GM12878 (cell line): ENCODE measurements around the gene PNMT. TPM values are rescaled to one million over a fixed set of nuclear protein-coding genes. Genes with fewer than 3 reads are reported as not detected.
A peak's percentile ranks its signal among the peaks of the same experiment; 100 is the strongest.

Experiments used
- ATAC-seq: fragments of 200-7000 bp; cut with Tn5 transposase; 3 replicates; pipeline ENCODE4 v1.9.1; 2020; ENCODE audit warnings: mild to moderate bottlenecking, moderate library complexity
- BruUV-seq: library from RNA; stranded (reverse); fragments of 400-500 nt; replicated peaks from 2 replicates; lab custom pipeline; 2021; lab: Mats Ljungman, UMichigan
- CTCF ChIA-PET: fragments of 300-600 bp; sonication (Branson Sonifier 250); formaldehyde crosslinking; extraction: SDS; loops from one replicate; lab custom pipeline; 2021; ENCODE audit warnings: inconsistent platforms; lab: Yijun Ruan, JAX
- POLR2A ChIA-PET: fragments of 350-600 bp; formaldehyde crosslinking; extraction: SDS; loops from one replicate; lab custom pipeline; 2021; ENCODE audit warnings: inconsistent platforms; lab: Charles Lee
- RAD21 ChIA-PET: fragments of 300-600 bp; sonication (Branson Sonifier 250); formaldehyde crosslinking; loops from one replicate; lab custom pipeline; 2023; ENCODE audit warnings: antibody characterized with exemption; ENCODE audit not compliant: unreplicated experiment; lab: Charles Lee
- SMC1A ChIA-PET: fragments of 300-600 bp; sonication (Branson Sonifier 250); formaldehyde crosslinking; loops from one replicate; lab custom pipeline; 2023; ENCODE audit not compliant: unreplicated experiment, uncharacterized antibody; lab: Charles Lee
- DNase-seq: peaks from one replicate; pipeline ENCODE4 v3.0.0-alpha.2; 2011; ENCODE audit warnings: low read depth, low spot score
- FAIRE-seq: peaks from 3 replicates; lab custom pipeline; 2011; peaks lifted over from hg19 to GRCh38; lab: Jason Lieb, UNC
- H2AFZ ChIP-seq: 2 replicates; pipeline ENCODE4 v1.6.0; 2011; ENCODE audit warnings: low read depth, low read length, control low read depth; ENCODE audit not compliant: control insufficient read depth
- H3K27ac ChIP-seq: 2 replicates; pipeline ENCODE4 v1.5.1; 2011; ENCODE audit warnings: control low read depth; ENCODE audit not compliant: control insufficient read depth, insufficient read depth
- H3K27me3 ChIP-seq, 2 experiments: replicated peaks in 1 of 2; 2 replicates each; pipeline versions ENCODE4 v1.6.0 to v1.6.1; 2011; ENCODE audit warnings: low read length in 1 of 2; ENCODE audit not compliant: control insufficient read depth in 2 of 2, insufficient read depth in 2 of 2
- H3K36me3 ChIP-seq, 2 experiments: 2 replicates each; pipeline ENCODE4 v1.5.1; 2011; ENCODE audit warnings: low read length in 1 of 2; ENCODE audit not compliant: control insufficient read depth in 2 of 2, insufficient read depth in 2 of 2
- H3K4me1 ChIP-seq: 2 replicates; pipeline ENCODE4 v1.6.1; 2011; ENCODE audit warnings: mild to moderate bottlenecking, low read length, moderate library complexity, mixed read lengths; ENCODE audit not compliant: control insufficient read depth, insufficient read depth
- H3K4me2 ChIP-seq: 2 replicates; pipeline ENCODE4 v1.6.0; 2011; ENCODE audit warnings: control low read depth; ENCODE audit not compliant: control insufficient read depth, insufficient read depth
- H3K4me3 ChIP-seq: fragments of 200-600 bp; sonication (generic); 2 replicates; pipeline ENCODE4 v1.5.1; 2016
- H3K79me2 ChIP-seq: 2 replicates; pipeline ENCODE4 v1.6.0; 2011; ENCODE audit warnings: low read length; ENCODE audit not compliant: control insufficient read depth, insufficient read depth
- H3K9ac ChIP-seq: 2 replicates; pipeline ENCODE4 v1.8.0; 2011; ENCODE audit warnings: low read length, control low read depth, mixed read lengths; ENCODE audit not compliant: control insufficient read depth, insufficient read depth
- H3K9me3 ChIP-seq: replicated peaks from 3 replicates; pipeline ENCODE4 v1.5.1; 2011; ENCODE audit warnings: mild to moderate bottlenecking, low read length; ENCODE audit not compliant: control insufficient read depth, insufficient read depth
- H4K20me1 ChIP-seq: 2 replicates; pipeline ENCODE4 v1.6.0; 2011; ENCODE audit not compliant: control insufficient read depth, insufficient read depth
- ASH2L ChIP-seq: fragments of 300-600, 200-600 bp; sonication (generic); IDR thresholded peaks from 2 replicates; pipeline ENCODE4 v1.6.1; 2017; ENCODE audit warnings: low read depth, mild to moderate bottlenecking, borderline replicate concordance
- IRF4 ChIP-seq: IDR thresholded peaks from 2 replicates; pipeline ENCODE4 v1.6.1; 2011; ENCODE audit warnings: low read depth, low read length
- RAD21 ChIP-seq: IDR thresholded peaks from 2 replicates; pipeline ENCODE4 v1.6.1; 2011; ENCODE audit warnings: mild to moderate bottlenecking, low read depth, low read length, moderate library complexity; ENCODE audit not compliant: insufficient read depth
- SMAD1 ChIP-seq: fragments of 450-650 bp; IDR thresholded peaks from 2 replicates; pipeline ENCODE4 v1.6.1; 2018; ENCODE audit warnings: mild to moderate bottlenecking, low read depth; ENCODE audit not compliant: partially characterized antibody
- SMC3 ChIP-seq: IDR thresholded peaks from 2 replicates; pipeline ENCODE4 v1.6.1; 2011; ENCODE audit warnings: low read length, improper control_type of control experiment, borderline replicate concordance
- YY1 ChIP-seq: IDR thresholded peaks from 2 replicates; pipeline ENCODE4 v1.6.1; 2011; ENCODE audit warnings: low read depth, mild to moderate bottlenecking, low read length
- ZBED1 ChIP-seq: IDR thresholded peaks from 2 replicates; pipeline ENCODE4 v1.6.1; 2016; ENCODE audit warnings: borderline replicate concordance
- ZNF24 ChIP-seq: fragments of 450-650 bp; IDR thresholded peaks from 2 replicates; pipeline ENCODE4 v1.6.1; 2017; ENCODE audit warnings: antibody characterized with exemption, mild to moderate bottlenecking
- WGBS: methylation state at CpG from one replicate; pipeline ENCODE4 v1.1.6; 2016; ENCODE audit warnings: low lambda C conversion rate; ENCODE audit not compliant: insufficient replicate concordance, insufficient coverage; ENCODE audit errors: missing lambda C conversion rate; 5-methylcytosine and 5-hydroxymethylcytosine counted together
- in situ Hi-C: fragments of 300-500 bp; cut with MboI; formaldehyde crosslinking; loops from 9 replicates; pipeline ENCODE4 v1.14.3; 2018; ENCODE audit warnings: mixed read lengths
- intact Hi-C: fragments of 100-400 bp; cut with micrococcal nuclease; formaldehyde crosslinking; loops from one replicate; pipeline ENCODE4 v1.14.2; 2022; ENCODE audit not compliant: unreplicated experiment
- polyA plus RNA-seq, 11 experiments: library from polyadenylated mRNA; depleted of rRNA in 4 of 11; unstranded in 6 of 11; stranded (reverse) in 5 of 11; fragments of >200 nt; fragmentation: Nextera tagmentation in 4 of 11; fragmentation: Illumina TruSeq in 1 of 11; extraction: Ambion mirVana in 4 of 11; extraction: Trizol in 1 of 11; gene quantifications; 1 replicate in 1 of 11; 2 replicates in 10 of 11; pipeline versions ENCODE4 v1.2.1 to v1.2.3, GENCODE V29; 2011 to 2016; ENCODE audit warnings: inconsistent platforms in 2 of 11, missing spikeins in 2 of 11, low read depth in 1 of 11
- total RNA-seq, 4 experiments: library from RNA; depleted of rRNA in 3 of 4; stranded (reverse); fragments of >200 nt in 3 of 4; fragmentation: Illumina TruSeq in 1 of 4; extraction: Trizol in 1 of 4; gene quantifications; 2 replicates each; pipeline versions ENCODE4 v1.2.1 to v1.2.3, GENCODE V29; 2013 to 2021
- TF ChIP-seq, protein P1 (sequence below), 3 experiments: IDR thresholded peaks in 2 of 3; conservative IDR thresholded peaks in 1 of 3; 2 replicates each; pipeline ENCODE4 v1.5.1; 2011; ENCODE audit warnings: low read depth in 3 of 3, low read length in 3 of 3, mild to moderate bottlenecking in 3 of 3, control low read depth in 2 of 3, moderate library complexity in 2 of 3, inconsistent platforms in 1 of 3, mixed read lengths in 1 of 3; ENCODE audit not compliant: control insufficient read depth in 2 of 3, insufficient read depth in 1 of 3; ENCODE audit errors: extremely low read depth in 1 of 3

PNMT gene
- total and polyA plus RNA-seq, 10 of the 15 experiments (the other 5 are each of a cell fraction or from before 2014, with no cell fraction given): not detected

- no peaks in the 10 kb centered on the region; the same call in 1 of the 2 replicates for H3K79me2 ChIP-seq
- H3K27me3 ChIP-seq: no peaks in the 10 kb centered on the region
- H3K4me3 ChIP-seq: no peak overlapping the region
- CTCF ChIA-PET: interaction anchor here (0.5 to 8.8 kb wide), 33 partner anchors 9 to 467 kb away, joined by 3 to 100 read pairs (median 6); partner anchors contain the start of genes MIEN1, PGAP3, PNMT and PSMD3
- no TSS peak for BruUV-seq
- in situ Hi-C loops: no loop called here
- SMC1A ChIA-PET: interaction anchor here (0.5 to 1.5 kb wide), 11 partner anchors 10 to 328 kb away, joined by 3 to 11 read pairs (median 4); partner anchors contain the start of genes MIEN1 and PGAP3
- WGBS: 50% methylated on average over 13 of the region's 14 CpGs
- FAIRE-seq: peak; percentile 59
- H3K4me1 ChIP-seq: peaks cover 5% of the 10 kb centered on the region; the same call in 1 of the 2 replicates
- peak; percentile 96 for TF ChIP-seq ZNF24
- TF ChIP-seq SMC3: peak; percentile 41; the same call in 1 of the 2 replicates
- TF ChIP-seq RAD21: peak; percentile 54
- TF ChIP-seq IRF4: peak; percentile 20; the same call in 1 of the 2 replicates
- TF ChIP-seq SMAD1: no peak
- TF ChIP-seq, protein P1, sequence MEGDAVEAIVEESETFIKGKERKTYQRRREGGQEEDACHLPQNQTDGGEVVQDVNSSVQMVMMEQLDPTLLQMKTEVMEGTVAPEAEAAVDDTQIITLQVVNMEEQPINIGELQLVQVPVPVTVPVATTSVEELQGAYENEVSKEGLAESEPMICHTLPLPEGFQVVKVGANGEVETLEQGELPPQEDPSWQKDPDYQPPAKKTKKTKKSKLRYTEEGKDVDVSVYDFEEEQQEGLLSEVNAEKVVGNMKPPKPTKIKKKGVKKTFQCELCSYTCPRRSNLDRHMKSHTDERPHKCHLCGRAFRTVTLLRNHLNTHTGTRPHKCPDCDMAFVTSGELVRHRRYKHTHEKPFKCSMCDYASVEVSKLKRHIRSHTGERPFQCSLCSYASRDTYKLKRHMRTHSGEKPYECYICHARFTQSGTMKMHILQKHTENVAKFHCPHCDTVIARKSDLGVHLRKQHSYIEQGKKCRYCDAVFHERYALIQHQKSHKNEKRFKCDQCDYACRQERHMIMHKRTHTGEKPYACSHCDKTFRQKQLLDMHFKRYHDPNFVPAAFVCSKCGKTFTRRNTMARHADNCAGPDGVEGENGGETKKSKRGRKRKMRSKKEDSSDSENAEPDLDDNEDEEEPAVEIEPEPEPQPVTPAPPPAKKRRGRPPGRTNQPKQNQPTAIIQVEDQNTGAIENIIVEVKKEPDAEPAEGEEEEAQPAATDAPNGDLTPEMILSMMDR (IDR thresholded peaks at IDR 0.05 in 2 of 3, conservative IDR thresholded peaks at IDR 0.05 in 1 of 3; ENCODE audit: control insufficient read depth in 2 of 3, extremely low read depth in 1 of 3, insufficient read depth in 1 of 3, low read depth in 3 of 3, low read length in 3 of 3): peak; percentile 74 to 96 (median 96)
- no peak for TF ChIP-seq ASH2L
- TF ChIP-seq ZBED1: no peak
- 0 out of 2 replicates have a peak, but pooled peaks have one; percentile 19 for TF ChIP-seq YY1
- no peak overlapping the region for H3K4me2 ChIP-seq
- H4K20me1 ChIP-seq: no peaks in the 10 kb centered on the region
- RAD21 ChIA-PET: interaction anchor here (0.6 to 1.0 kb wide), 7 partner anchors 22 to 105 kb away, joined by 3 to 8 read pairs (median 3); partner anchors contain the start of gene MIEN1
- H2AFZ ChIP-seq: no peak overlapping the region
- DNase-seq: no peak
- ATAC-seq: peak; percentile 98
- H3K36me3 ChIP-seq: peaks cover 8 to 11% of the 10 kb centered on the region in 2 experiments; a peak in 3 of 4 replicates
- no peaks in the 10 kb centered on the region for H3K9me3 ChIP-seq
- no peak overlapping the region for H3K27ac ChIP-seq
- intact Hi-C loops: no loop called here
- H3K9ac ChIP-seq: no peak overlapping the region
- POLR2A ChIA-PET: interaction anchor here (0.6 to 0.7 kb wide), 2 partner anchors 60 to 318 kb away, joined by 3 read pairs; no protein-coding TSS in a partner anchor
These were observed 14.5 kb upstream of the PNMT start for GRCh38 chr17:39653662-39654331.
